TTC549 (cell line): ENCODE data around the gene PTH1R.

ENCODE experiments used
- FAIRE-seq: peaks from 2 replicates; lab custom pipeline; 2012; peaks lifted over from hg19 to GRCh38; lab: Jason Lieb, UNC

Gene PTH1R

DNA sequence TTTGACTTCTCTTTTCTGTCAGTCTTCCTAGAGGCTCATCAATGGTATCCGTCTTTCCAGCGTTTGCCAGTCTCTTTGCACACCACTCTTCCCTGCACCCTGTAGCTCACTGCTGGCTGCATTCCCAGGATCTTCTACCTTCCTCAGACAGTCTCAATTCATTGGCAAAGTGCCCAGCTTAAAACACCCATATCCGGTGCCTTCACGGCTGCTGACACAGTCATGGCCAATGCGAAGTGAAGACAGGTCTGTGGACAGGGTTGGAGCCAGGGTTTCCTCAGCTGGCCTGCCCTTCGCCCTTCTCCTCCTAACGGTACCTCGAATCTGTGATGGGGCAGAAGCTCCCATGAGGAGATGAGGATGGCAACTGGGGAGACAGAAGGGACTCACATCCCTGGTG is 36.1 kb downstream of the PTH1R start:
- no peak for FAIRE-seq

DNA sequence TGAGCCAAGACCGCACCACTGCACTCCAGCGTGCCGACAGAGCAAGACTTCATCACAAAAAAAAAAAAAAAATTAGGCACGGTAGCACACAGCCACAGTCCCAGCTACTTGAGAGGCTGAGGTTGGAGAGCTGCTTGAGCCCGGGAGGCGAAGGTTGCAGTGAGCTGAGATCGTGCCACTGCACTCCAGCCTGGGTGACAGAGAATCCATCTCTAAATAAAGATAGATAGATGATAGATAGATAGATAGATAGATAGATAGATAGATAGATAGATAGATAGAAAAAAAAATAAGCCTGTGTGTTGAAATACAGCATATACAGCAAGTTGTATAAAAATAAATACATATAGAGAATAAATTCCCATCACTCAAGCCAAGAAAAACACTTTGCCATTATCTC is 37.3 kb downstream of the PTH1R start:
- FAIRE-seq: no peak

DNA sequence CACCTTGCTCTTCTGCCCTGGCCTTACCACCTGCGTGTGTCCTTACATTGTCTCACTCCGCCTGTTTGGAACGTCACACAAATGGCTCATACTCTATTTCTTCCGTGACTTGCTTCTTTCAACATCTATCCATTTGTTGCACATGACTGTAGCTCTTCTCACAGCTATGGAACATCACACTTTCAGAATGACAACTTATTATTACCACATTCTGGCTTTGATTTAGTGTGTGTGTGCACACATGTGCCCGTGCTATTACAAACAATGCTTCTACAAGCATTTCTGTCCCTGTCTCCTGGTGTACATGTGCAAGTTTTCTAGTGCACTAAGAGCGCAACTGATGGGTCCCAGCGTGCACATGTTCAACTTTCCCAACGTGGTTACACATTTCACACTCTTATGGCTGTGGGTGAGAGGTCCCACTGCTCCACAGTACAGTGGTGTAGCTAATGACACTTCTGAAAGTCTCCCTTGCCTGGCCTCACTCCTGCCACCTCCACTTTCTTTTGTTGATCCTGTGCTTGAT is 37.8 kb downstream of the PTH1R start:
- no peak for FAIRE-seq

DNA sequence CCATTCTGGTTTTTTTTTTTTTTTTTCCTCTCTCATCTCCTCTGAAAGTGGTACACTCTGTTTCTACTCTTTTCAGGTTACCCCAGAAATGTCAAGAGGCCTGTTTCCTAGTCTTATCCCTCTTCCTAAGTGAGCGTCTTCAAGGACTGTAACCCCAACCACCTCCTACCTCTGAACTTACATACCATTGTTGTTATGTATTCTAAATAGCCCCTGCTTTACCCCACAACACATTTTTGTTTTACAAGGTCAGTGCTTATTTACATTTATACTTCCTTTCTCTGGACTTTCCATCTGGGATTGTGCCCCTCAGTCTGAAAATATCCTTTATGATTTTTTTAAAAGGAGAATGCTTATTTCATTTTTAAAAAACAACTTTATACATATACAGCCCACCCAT is 38.8 kb downstream of the PTH1R start:
- FAIRE-seq: no peak

DNA sequence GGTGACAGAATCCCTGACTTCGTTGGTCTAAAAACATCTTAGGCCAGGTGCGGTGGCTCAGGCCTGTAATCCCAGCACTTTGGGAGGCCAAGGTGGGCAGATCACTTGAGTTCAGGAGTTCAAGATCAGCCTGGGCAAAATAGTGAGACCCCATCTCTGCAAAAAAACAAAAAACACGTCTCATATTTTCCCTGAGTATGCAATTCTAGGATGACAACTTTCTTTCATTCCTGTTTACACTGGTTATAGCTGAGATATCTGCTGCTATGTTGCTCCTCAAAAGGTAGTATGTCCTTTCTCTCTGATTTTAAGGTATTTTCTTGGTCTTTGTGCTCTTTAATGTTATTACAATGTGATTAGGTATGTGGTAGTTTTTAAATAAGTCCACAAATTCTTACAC is 39.3 kb downstream of the PTH1R start:
- no peak for FAIRE-seq

DNA sequence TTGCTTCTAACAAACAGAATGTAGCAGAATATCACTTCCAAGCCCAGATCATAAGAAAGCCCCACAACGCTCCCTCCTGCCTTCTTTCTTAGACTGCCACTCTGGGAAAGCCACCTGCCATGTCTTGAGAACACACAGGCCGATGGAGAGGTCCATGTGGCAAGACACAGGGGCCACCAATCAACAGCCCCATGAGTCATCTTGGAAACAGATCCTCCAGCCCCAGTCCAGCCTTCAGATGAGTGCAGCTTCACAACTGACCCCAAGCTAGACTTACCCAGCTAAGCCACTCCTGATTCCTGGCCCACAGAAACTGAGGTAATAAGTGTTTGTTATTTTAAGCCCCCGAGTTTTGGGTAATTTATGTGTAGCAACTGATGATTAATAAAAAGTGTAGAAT is 39.7 kb downstream of the PTH1R start:
- FAIRE-seq: no peak

DNA sequence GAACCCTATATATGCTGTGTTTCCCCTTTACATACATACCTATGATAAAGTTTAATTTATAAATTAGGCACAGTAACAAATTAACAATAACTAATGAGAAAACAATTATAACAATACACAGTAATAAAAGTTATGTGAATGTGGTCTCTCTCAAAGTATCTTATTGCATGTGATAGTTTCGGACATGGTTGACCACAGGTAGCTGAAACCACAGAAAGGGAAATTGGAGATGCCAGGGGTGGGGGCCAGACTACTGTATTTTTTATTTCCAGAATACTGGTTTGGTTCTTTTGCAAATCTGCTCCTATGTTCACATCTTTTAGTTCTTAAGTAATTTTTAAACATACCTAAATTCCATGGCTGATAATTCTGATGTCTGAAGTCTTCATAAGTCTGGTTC is 40.7 kb downstream of the PTH1R start:
- FAIRE-seq: no peak

DNA sequence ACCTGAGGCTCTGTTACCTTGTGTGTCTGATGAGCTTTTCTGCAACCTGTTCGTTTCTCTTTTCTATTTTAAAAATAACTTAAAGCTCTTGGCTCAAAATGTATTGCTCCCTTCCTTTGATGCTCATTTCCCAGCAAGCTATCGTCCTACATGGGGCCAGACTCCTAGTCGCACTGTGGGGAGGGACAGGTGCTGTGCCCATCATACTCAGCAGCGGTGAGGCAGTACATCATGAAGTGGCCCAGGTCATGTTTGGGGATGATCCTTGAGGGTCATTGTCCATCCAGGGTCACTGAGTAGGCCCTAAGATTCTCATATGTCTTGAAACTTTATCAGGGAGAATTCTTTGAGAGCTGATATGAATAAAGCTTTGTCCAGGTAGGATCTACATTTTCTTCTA is 41.1 kb downstream of the PTH1R start:
- no peak for FAIRE-seq

DNA sequence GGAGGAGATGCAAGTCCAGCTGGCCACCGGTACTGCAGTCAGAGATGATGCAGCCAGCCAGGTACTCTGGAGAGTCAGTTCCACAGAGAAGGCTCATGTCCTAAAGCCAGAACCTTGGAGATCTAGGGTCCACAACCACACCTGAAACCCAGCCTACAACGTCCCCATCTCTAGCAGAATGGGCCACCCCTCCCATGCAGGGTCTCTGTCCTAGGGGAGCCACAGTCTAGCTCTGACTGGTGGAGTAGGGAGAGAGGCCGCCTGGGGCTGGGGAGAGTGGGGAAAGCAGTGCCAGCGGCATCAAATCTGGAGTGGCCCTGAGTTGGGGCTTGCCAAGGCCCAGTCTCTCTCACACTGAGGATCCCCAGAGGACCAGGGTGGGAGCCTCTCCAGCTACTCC is 43.5 kb downstream of the PTH1R start:
- FAIRE-seq: no peak

DNA sequence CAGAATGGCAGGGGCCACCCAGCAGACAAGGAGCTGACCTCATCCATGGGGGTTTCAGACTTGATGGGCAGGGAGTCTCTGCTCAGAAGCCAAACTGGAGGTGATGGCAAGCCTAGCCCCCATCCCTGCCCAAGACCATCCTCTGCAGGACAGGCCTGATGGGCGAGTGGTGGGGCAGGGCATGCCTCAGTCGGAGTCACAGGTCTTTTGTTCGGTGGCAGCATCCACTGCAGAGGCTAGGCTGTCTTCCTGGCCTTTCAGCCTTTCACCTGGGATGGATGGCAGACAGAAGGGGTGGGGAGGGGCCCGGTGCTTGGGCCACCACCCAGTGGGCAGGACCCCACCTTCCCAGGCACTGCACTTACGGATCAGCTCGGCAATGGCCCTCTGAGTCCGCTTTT is 44.4 kb downstream of the PTH1R start:
- FAIRE-seq: no peak

DNA sequence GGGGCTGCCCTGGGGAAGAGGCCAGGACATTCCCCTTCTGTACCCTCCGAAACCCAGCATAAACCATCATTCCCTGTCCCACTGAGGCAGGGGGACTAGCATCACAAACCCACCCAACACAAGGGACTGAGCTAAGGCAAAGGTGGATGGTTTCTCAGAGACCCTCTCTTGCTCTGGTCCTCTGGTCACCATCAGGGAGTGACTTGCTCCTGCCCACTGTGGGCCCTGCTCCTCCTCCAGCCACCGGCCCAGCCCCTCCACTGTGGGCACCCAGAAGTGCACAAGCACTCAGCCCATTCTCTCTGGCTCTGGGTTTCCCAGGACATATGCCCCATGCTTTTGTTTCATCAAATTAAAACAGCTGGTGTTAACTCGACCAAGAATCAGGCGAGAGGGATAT is 44.9 kb downstream of the PTH1R start:
- no peak for FAIRE-seq

DNA sequence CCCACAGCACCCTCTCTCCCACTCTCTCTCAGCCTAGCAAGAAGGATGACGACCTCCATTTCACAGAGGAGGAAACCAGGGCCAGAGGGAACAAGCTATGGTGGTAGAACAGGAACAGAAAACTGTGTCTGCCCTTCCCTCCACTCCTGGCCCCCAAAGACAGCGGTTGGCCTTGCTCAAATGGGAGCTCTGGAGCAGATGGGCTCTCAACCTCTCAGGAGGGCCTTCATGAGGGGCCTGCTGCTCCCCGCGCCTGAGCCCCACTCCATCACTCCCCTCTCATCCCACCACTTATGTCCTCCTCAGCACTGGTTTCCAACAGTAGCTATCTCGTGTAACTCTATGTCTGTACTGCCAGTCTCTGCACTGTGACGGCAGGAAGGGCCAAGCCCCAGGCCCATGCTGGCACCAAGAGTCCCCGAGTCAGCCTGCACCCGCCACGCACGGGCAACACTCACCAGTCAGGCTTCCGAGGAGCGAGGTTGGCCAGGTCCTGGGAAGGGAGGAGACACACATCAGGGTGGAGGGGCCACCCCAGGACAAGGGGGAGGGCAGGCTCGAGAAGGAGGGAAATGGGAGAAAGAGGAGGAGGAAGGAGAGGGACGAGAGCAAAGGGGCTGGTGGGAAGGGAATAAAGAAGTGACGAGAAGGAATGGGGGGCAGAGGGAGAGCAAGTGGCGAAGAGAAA is 45.5 kb downstream of the PTH1R start:
- no peak for FAIRE-seq

DNA sequence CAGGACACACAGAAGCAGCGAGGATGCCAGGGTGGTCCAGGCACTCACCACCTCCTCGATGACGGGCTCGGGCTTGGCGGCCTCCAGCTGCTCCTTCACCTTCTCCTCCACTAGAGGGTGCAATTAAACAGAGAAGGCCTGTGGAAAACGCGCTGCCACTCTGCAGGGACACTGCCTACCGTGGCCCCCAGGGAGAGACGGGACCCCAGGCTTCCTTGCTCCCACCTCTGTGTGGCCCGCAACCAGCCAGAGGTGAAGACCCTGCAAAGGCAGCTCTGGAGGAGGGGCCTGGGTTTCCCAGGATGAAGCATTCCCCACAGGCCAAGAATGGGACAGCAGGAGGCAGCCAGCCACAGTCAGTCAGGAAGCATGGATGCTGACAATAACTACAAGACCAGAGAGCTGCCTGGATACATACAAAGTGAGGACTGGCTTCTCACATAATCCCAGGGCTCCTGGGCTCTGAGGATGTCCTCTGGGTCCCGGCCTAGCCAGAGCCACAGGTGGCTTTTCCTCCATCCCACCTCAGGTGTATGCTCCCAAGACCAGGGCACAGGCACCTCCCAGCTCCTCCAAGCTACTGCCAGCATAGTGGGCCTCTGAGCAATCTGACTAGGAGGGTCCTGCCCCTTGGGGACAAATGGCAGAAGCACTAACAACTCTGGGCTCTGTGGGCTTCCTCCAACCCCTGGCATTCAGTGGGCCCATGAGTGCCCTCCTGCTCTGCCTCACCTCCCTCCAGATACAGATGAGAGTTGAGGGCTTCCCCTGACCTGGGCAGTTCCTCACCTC is 46.2 kb downstream of the PTH1R start:
- no peak for FAIRE-seq

DNA sequence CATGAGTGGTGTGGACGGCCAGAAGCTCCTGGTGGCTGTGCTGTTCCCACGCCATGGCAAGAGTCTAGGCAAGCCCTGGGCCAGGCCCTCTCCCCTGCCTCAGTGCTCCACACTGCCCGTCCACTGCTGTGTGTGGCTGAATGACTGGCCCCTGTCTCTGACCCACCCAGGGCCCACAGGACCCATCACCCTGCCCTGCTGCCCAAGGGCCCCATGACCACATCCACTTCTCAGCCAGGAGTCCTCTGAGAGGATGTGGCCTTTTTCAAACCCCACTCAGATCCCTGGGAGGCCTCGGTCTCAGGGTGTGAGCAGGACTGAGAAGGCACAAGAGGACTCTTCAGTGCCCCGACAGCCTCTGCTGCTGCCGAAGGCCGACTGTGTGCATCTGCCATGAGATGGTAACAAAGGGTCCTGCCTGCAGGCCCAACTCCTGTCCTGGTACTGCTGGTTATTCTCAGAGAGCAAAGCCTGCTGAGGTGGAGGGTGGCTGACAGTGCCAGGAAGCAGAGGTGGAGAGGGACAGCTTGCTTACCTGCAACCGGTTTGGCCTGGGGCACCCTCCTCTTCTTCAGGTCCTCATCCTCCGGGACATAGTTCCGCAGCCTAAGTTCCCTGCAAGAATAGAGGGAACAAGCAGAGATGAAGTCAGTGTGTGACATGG is 47.5 kb downstream of the PTH1R start:
- FAIRE-seq: no peak

DNA sequence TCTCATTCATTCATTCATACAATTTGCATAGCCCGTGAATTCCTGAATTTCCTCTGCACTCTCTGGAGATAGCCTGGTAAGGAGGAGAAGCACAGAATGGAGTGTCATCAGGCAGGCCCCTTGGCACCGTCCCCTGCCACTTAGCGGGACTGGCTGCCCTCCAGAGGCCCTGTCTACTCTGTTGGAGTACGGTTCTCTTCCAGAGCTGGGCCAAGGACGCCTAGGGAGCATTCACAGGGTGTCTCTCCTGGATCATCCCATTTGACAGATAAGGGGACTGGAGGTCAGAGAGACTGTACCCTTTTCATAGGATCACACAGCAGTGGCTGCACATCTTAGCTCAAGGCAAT is 48.0 kb downstream of the PTH1R start:
- FAIRE-seq: no peak

DNA sequence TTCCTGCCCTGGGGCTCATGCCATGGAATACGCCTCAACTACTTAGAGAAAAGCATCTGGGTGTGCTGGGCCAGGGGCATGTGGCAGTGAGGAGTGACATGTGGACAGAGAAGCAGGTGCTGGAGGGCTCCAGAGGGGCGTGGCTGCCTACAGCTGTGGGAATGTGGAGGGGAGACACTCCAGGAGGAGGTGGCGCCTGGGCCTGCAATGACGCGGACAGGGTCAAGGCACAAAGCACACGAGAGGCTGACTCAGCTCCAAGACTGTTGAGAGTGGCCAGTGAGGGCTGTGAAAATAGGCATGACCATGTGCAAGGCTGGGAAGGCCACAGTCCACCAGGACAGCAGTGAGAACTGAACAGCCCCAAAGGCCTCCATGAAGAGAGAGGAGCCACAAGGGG is 48.5 kb downstream of the PTH1R start:
- FAIRE-seq: no peak

DNA sequence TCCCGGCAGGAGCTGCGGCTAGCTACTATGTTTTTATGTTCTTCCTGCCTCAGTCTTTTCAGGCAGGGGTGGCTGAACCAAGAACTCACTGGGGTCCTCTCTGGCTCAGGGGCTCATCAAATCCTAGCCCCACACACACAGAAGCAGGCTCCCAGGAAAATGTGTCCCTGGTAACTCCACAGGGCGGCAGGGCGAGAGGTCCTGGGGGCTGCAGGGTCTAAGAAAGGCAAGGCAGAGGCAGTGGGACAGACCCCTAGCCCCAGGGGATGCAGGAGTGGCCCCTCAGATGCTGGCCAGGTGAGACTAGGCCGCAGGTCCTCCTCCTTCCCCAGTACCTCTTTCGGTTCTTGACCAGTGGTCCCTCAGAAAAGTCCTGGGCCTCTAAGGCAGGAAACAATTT is 48.9 kb downstream of the PTH1R start:
- no peak for FAIRE-seq

DNA sequence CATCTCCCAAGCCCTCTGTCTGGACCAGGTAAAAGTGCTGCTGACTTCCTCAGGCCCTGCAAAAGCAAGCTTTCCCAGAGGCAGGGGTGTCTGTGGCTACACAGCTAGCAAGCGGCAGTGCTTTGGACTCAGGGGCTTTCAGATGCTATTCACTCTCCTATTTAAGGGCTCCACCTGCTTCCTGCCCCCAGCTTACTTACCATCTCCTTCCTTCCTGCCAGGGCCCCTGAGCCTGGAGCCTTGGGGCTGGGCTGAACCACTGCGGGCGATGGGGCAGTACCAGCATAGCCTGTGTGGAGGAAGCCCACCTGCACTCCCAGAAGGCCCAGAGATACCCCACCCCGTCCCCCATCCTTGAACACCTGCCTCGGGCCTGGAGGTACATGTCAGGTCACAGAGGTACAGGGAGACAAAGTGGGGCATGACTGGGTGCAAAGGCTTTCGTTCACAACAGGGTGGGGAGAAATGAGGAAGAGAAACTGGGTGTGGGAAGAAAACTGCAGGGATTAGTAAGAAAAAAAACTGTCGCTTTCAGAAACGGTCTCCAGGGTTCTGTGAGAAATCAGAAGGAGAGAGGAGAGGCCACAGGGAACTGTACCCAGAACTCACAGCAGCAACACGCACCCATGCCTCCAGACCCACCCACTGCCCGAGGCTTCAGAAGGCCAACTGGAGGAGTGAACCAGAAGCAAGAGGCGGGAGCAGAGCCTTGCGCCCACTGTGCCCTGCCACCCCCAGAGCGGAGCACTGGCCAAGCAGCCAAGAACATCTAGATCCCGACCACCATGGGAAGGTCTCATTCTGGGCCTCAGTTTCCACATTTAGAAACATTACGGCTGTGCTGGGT is 49.6 kb downstream of the PTH1R start:
- FAIRE-seq: no peak

DNA sequence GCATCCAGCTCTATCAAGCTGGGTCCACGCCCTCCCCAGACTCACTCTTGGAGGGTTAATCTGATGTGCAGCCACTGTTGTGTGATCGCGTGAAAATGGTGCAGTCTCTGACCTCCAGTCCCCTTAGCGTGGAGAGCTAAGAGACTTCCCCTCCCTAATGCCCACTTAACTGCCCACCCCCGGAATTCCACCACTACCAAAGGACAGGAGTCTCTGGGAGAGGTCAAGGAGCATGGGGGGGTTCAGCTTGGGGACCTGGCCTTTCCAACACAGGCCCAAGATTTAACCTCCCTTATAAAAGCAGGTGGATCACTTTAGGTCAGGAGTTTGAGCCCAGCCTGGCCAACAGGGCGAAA is 50.2 kb downstream of the PTH1R start:
- no peak for FAIRE-seq

DNA sequence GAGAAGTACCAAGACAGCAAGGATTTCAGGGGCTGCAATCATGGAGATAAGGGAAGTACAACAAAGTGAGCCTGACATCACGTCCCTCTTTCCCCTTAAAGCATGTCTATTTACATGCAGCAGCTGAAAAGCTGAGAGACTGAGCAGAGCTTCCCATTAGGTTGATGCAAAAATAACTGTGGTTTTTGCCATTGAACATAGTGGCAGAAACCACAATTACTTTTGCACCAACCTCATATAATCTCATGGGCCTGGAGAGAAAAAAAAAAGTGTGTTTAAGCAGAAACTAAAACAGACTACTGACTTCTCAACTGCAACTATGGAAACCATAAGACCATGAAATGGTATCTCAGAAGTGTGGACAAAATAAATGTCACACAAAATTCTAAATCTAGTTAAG is 50.8 kb downstream of the PTH1R start:
- FAIRE-seq: no peak

DNA sequence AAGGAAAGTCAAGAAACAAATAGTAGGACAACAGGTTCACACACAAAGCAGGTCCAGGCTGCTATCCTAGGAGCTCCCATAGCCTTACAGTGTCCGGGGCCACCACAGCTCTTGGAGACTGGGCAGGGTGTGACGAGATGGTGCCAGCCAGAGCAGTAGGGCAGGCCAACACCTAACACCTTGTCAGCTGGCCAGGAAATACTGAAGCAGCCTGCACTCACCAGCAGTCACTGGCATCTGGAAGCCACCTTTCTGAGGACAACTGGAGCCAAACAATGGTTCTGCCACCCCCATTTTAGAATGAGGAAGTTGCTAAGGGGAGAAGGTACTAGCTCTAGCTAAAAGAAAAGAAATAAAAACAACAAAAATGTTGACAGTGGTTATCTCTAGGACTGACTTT is 51.8 kb downstream of the PTH1R start:
- no peak for FAIRE-seq

DNA sequence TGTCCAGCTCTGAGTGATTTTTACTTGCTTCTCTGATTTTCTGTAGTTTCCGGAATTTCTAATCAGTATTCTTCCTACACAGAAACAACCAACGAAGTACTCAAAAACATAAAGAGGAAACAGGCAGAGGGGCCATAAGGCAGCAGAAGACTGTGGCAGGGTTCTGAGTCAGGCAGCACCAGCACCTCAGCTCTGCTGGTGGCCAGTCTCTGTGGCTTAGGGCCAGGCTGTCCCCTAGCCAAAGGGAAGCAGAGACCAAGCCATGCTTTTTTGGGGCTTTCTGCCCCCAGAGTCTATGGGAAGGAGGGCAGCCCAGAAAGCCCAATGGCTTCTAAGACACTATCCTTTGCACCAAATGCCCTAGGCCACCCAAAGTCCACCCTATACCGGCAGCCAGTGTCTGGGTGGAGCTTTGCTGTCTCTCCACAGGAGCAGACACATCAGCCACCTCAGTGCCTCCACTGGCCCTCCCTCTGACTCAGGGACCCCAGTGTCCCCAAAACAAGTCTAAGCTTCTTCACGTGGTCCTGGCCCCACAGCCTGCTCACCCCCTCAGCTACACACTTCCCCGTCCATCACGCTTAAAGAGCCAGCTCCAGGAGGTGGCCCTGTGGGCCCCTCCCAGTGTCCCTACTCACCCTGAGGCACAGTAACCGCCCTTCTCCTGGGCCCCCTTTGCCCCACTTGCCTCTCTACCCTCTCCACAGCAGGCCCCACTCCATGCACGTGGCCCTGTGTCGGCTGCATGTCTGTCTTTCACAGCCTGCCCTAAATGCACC is 52.8 kb downstream of the PTH1R start:
- no peak for FAIRE-seq
